GM12878 (cell line): Measurements from ENCODE around the gene STXBP4. TPM values are rescaled to one million over a fixed set of nuclear protein-coding genes. Genes with fewer than 3 reads are reported as not detected.

Experiments
- BCL11A ChIP-seq: IDR thresholded peaks from 2 replicates; pipeline ENCODE4 v1.6.1; 2011; ENCODE audit warnings: low read depth, low read length
- BHLHE40 ChIP-seq, 2 experiments: fragments of 450-650 bp in 1 of 2; IDR thresholded peaks; 2 replicates each; pipeline ENCODE4 v1.6.1; 2011 to 2017; ENCODE audit warnings: low read depth in 2 of 2, borderline replicate concordance in 1 of 2, improper control_type of control experiment in 1 of 2, low read length in 1 of 2, mild to moderate bottlenecking in 1 of 2
- BRCA1 ChIP-seq: IDR thresholded peaks from 2 replicates; pipeline ENCODE4 v1.6.1; 2011; ENCODE audit warnings: low read depth, low read length, improper control_type of control experiment
- CBFB ChIP-seq: IDR thresholded peaks from 2 replicates; pipeline ENCODE4 v1.6.1; 2016; ENCODE audit warnings: antibody characterized with exemption, low read depth
- CHD2 ChIP-seq: IDR thresholded peaks from 2 replicates; pipeline ENCODE4 v1.6.1; 2011; ENCODE audit warnings: low read depth, low read length, improper control_type of control experiment, borderline replicate concordance
- CHD4 ChIP-seq: fragments of 200-600 bp; sonication (generic); IDR thresholded peaks from 2 replicates; pipeline ENCODE4 v1.6.1; 2016; ENCODE audit warnings: mild to moderate bottlenecking
- CREB1 ChIP-seq: IDR thresholded peaks from 2 replicates; pipeline ENCODE4 v1.6.1; 2012; ENCODE audit warnings: low read depth, mild to moderate bottlenecking, inconsistent platforms
- EGR1 ChIP-seq, 2 experiments: IDR thresholded peaks; 1 replicate in 1 of 2; 2 replicates in 1 of 2; pipeline ENCODE4 v1.6.1; 2011 to 2012; ENCODE audit warnings: low read depth in 2 of 2, low read length in 2 of 2, borderline replicate concordance in 1 of 2, mild to moderate bottlenecking in 1 of 2, moderate library complexity in 1 of 2
- EZH2 ChIP-seq: IDR thresholded peaks from 2 replicates; pipeline ENCODE4 v1.6.1; 2012; ENCODE audit warnings: low read depth, mild to moderate bottlenecking, control low read depth, inconsistent platforms, low read length, borderline replicate concordance; ENCODE audit not compliant: control insufficient read depth
- GABPA ChIP-seq: IDR thresholded peaks from 2 replicates; pipeline ENCODE4 v1.6.1; 2014; ENCODE audit warnings: antibody characterized with exemption, low read depth, mild to moderate bottlenecking, inconsistent platforms
- IRF5 ChIP-seq: fragments of 450-650 bp; IDR thresholded peaks from 2 replicates; pipeline ENCODE4 v1.6.1; 2017; ENCODE audit warnings: borderline replicate concordance
- JUNB ChIP-seq: IDR thresholded peaks from 2 replicates; pipeline ENCODE4 v1.6.1; 2016; ENCODE audit warnings: antibody characterized with exemption, mild to moderate bottlenecking
- KDM1A ChIP-seq: fragments of 200-600 bp; sonication (generic); IDR thresholded peaks from 2 replicates; pipeline ENCODE4 v1.6.1; 2016; ENCODE audit warnings: borderline replicate concordance
- NR2C2 ChIP-seq: IDR thresholded peaks from 2 replicates; pipeline ENCODE4 v1.6.1; 2011; ENCODE audit warnings: borderline replicate concordance, low read depth; ENCODE audit not compliant: control insufficient read depth, insufficient read length
- PBX3 ChIP-seq: IDR thresholded peaks from 2 replicates; pipeline ENCODE4 v1.6.1; 2011; ENCODE audit warnings: mild to moderate bottlenecking, low read depth, low read length, moderate library complexity; ENCODE audit not compliant: insufficient replicate concordance
- POLR2AphosphoS5 ChIP-seq: IDR thresholded peaks from 2 replicates; pipeline ENCODE4 v1.6.1; 2011; ENCODE audit warnings: mild to moderate bottlenecking, low read length, inconsistent platforms
- RAD21 ChIP-seq: IDR thresholded peaks from 2 replicates; pipeline ENCODE4 v1.6.1; 2011; ENCODE audit warnings: mild to moderate bottlenecking, low read depth, low read length, moderate library complexity; ENCODE audit not compliant: insufficient read depth
- SMAD1 ChIP-seq: fragments of 450-650 bp; IDR thresholded peaks from 2 replicates; pipeline ENCODE4 v1.6.1; 2018; ENCODE audit warnings: mild to moderate bottlenecking, low read depth; ENCODE audit not compliant: partially characterized antibody
- SMAD5 ChIP-seq: IDR thresholded peaks from 2 replicates; pipeline ENCODE4 v1.6.1; 2016; ENCODE audit warnings: antibody characterized with exemption, low read depth
- SMC3 ChIP-seq: IDR thresholded peaks from 2 replicates; pipeline ENCODE4 v1.6.1; 2011; ENCODE audit warnings: low read length, improper control_type of control experiment, borderline replicate concordance
- TBL1XR1 ChIP-seq: IDR thresholded peaks from 2 replicates; pipeline ENCODE4 v1.6.1; 2012; ENCODE audit warnings: low read depth, low read length, improper control_type of control experiment
- TCF12 ChIP-seq: IDR thresholded peaks from 2 replicates; pipeline ENCODE4 v1.6.1; 2011; ENCODE audit warnings: low read depth, mild to moderate bottlenecking, low read length
- YY1 ChIP-seq: IDR thresholded peaks from 2 replicates; pipeline ENCODE4 v1.6.1; 2011; ENCODE audit warnings: low read depth, mild to moderate bottlenecking, low read length
- ZBED1 ChIP-seq: IDR thresholded peaks from 2 replicates; pipeline ENCODE4 v1.6.1; 2016; ENCODE audit warnings: borderline replicate concordance
- ZNF217 ChIP-seq: fragments of 450-650 bp; IDR thresholded peaks from 2 replicates; pipeline ENCODE4 v1.6.1; 2017; ENCODE audit warnings: antibody characterized with exemption, mild to moderate bottlenecking
- ZZZ3 ChIP-seq: IDR thresholded peaks from 2 replicates; pipeline ENCODE4 v1.6.1; 2011; ENCODE audit warnings: low read depth; ENCODE audit not compliant: control insufficient read depth, insufficient read length
- polyA plus RNA-seq, 11 experiments: library from polyadenylated mRNA; depleted of rRNA in 4 of 11; unstranded in 6 of 11; stranded (reverse) in 5 of 11; fragments of >200 nt; fragmentation: Nextera tagmentation in 4 of 11; fragmentation: Illumina TruSeq in 1 of 11; extraction: Ambion mirVana in 4 of 11; extraction: Trizol in 1 of 11; gene quantifications; 1 replicate in 1 of 11; 2 replicates in 10 of 11; pipeline versions ENCODE4 v1.2.1 to v1.2.3, GENCODE V29; 2011 to 2016; ENCODE audit warnings: inconsistent platforms in 2 of 11, missing spikeins in 2 of 11, low read depth in 1 of 11
- total RNA-seq, 4 experiments: library from RNA; depleted of rRNA in 3 of 4; stranded (reverse); fragments of >200 nt in 3 of 4; fragmentation: Illumina TruSeq in 1 of 4; extraction: Trizol in 1 of 4; gene quantifications; 2 replicates each; pipeline versions ENCODE4 v1.2.1 to v1.2.3, GENCODE V29; 2013 to 2021
- TF ChIP-seq, protein P1 (sequence below): fragments of 150-350 bp; IDR thresholded peaks from 2 replicates; pipeline ENCODE4 v1.6.1; 2014; ENCODE audit warnings: mild to moderate bottlenecking, low read depth, low read length
- TF ChIP-seq, protein P2 (sequence below): IDR thresholded peaks from 2 replicates; pipeline ENCODE4 v1.6.1; 2011; ENCODE audit warnings: low read depth, low read length, improper control_type of control experiment, borderline replicate concordance

STXBP4 gene
- total and polyA plus RNA-seq, 10 of the 15 experiments (the other 5 are each of a cell fraction or from before 2014, with no cell fraction given) = 4.3 to 11.0 (median 6.7) TPM

DNA sequence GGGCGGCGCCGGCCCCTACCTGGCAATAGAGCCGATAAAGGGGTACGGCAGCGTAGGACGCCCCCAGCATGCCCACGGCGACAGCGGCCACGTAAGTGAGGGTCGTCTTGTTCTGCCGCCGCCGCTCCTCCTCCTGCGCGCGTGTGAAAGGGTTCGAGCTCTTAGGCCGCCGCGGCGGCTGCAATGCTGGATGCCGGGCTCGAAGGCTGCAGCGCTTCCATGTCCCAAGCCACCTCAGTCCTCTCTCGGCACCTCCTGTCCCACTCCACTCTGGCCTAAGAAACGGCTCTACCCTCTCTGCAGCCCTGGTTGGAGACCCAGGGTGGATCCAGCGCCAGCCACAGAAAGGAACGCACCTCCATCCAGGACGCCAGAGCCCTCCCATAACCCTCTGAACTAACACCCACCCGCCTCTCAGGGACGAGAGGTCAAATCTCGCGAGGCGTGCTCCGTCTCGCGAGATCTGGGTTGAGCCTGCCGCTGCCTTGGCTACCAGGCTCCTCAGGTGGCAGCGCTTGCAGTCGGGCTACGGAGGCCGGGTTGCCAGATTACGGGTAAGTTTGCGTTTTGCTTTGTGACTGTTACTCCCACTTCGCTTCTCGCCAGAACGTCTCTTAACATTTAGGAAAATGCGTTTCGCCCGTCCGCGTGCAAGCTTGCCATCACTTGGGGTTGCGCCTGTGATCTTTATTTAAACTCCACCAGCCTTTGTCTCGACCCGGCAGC lies at the start of gene STXBP4, which contains the start of gene COX11 (continued):
- TF ChIP-seq TBL1XR1 (no peak), EZH2 (no peak), GABPA (no peak), SMC3 (peak; percentile 21; the same call in 1 of the 2 replicates), RAD21 (no peak), ZZZ3 (no peak), KDM1A (no peak), NR2C2 (no peak), CHD4 (no peak), PBX3 (no peak), TCF12 (no peak), ZBED1 (no peak), EGR1 (IDR thresholded peaks at IDR 0.05; ENCODE audit: borderline replicate concordance in 1 of 2, low read depth in 2 of 2, low read length in 2 of 2) (no peak; a peak in 1 of 3 replicates), POLR2AphosphoS5 (peak; percentile 94), YY1 (peak; percentile 73), CREB1 (peak; percentile 37), CBFB (peak; percentile 100), BHLHE40 (IDR thresholded peaks at IDR 0.05; ENCODE audit: borderline replicate concordance in 1 of 2, low read depth in 2 of 2, low read length in 1 of 2) (peak in 1 of 2 experiments; percentile 43; a peak in 2 of 4 replicates), BCL11A (no peak), JUNB (no peak), ZNF217 (peak; percentile 13; the same call in 1 of the 2 replicates), BRCA1 (peak; percentile 99), CHD2 (peak; percentile 100), SMAD5 (peak; percentile 64), IRF5 (peak; percentile 95), SMAD1 (no peak)
- TF ChIP-seq, protein P1, sequence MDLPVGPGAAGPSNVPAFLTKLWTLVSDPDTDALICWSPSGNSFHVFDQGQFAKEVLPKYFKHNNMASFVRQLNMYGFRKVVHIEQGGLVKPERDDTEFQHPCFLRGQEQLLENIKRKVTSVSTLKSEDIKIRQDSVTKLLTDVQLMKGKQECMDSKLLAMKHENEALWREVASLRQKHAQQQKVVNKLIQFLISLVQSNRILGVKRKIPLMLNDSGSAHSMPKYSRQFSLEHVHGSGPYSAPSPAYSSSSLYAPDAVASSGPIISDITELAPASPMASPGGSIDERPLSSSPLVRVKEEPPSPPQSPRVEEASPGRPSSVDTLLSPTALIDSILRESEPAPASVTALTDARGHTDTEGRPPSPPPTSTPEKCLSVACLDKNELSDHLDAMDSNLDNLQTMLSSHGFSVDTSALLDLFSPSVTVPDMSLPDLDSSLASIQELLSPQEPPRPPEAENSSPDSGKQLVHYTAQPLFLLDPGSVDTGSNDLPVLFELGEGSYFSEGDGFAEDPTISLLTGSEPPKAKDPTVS = peak; percentile 59; the same call in 1 of the 2 replicates
- TF ChIP-seq, protein P2, sequence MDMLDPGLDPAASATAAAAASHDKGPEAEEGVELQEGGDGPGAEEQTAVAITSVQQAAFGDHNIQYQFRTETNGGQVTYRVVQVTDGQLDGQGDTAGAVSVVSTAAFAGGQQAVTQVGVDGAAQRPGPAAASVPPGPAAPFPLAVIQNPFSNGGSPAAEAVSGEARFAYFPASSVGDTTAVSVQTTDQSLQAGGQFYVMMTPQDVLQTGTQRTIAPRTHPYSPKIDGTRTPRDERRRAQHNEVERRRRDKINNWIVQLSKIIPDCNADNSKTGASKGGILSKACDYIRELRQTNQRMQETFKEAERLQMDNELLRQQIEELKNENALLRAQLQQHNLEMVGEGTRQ = no peak
